A673 (cell line): ENCODE measurements around the gene SCG3.

ENCODE experiments used
- CTCF ChIP-seq: fragments of 300-800, 200-600 bp; sonication (generic); conservative IDR thresholded peaks from 2 replicates; pipeline ENCODE4 v1.5.1; 2017; ENCODE audit warnings: low read depth, mild to moderate bottlenecking, antibody characterized with exemption, low read length, moderate library complexity, mixed read lengths
- EZH2 ChIP-seq: fragments of 200-600 bp; sonication (generic); IDR thresholded peaks from 2 replicates; pipeline ENCODE4 v1.6.1; 2017; ENCODE audit warnings: borderline replicate concordance, low read depth, mild to moderate bottlenecking, mixed read lengths, antibody characterized with exemption, low read length; ENCODE audit not compliant: poor library complexity, severe bottlenecking

GRCh38 chr15:51688863-51689262 lies 7.6 kb downstream of the SCG3 start:
- TF ChIP-seq CTCF (no peak), EZH2 (no peak)
